ENCODE data around the gene DGKD.
A peak's percentile ranks its signal among the peaks of the same experiment; 100 is the strongest.

The DGKD gene

GRCh38 chr2:233353769-233354499 lies at the start of gene DGKD:
TSS of gene DGKD (plus strand) at chr2:233354494. CDS start at chr2:233354519, 25 bp downstream.
- H3K9me3 ChIP-seq (ENCODE audit: low read length) = no peaks in the 10 kb centered on the region
- peak within 1 kb of the TSS; percentile 74 for H3K4me3 ChIP-seq (ENCODE audit: low read length)
- peaks cover 6% of the 10 kb centered on the region for H3K27me3 ChIP-seq (ENCODE audit: insufficient read depth, low read length)
- H3K36me3 ChIP-seq (ENCODE audit: insufficient read depth, low read length) = no peaks in the 10 kb centered on the region
- H2AFZ ChIP-seq (ENCODE audit: low read depth, low read length) = peak within 1 kb of the TSS; percentile 66
- H3K4me1 ChIP-seq (ENCODE audit: insufficient read depth, low read length) = peaks cover 12% of the 10 kb centered on the region

- Histone ChIP-seq H2AFZ (ENCODE audit: low read depth, low read length) (no peak within 1 kb of the TSS), H3K9me3 (ENCODE audit: low read length) (no peaks in the 10 kb centered on the region), H3K4me3 (ENCODE audit: low read length) (no peak within 1 kb of the TSS)
Observed at GRCh38 chr2:233307565-233307964, 46.7 kb upstream of the DGKD start, which contains the start of gene SAG. TSS of gene SAG (plus strand) at chr2:233307816. CDS start at chr2:233309190, 1,374 bp downstream.

GRCh38 chr2:233311241-233311926 lies 42.9 kb upstream of the DGKD start:
- Histone ChIP-seq H3K27me3 (ENCODE audit: insufficient read depth, low read length) (peaks cover 29% of the 10 kb centered on the region), H3K36me3 (ENCODE audit: insufficient read depth, low read length) (no peaks in the 10 kb centered on the region), H3K4me3 (ENCODE audit: low read length) (no peak overlapping the region), H2AFZ (ENCODE audit: low read depth, low read length) (no peak overlapping the region), H3K9me3 (ENCODE audit: low read length) (no peaks in the 10 kb centered on the region), H3K4me1 (ENCODE audit: insufficient read depth, low read length) (no peaks in the 10 kb centered on the region)

More at GRCh38 chr2:233307565-233307964, 46.7 kb upstream of the DGKD start, which contains the start of gene SAG:
- Histone ChIP-seq H3K4me1 (ENCODE audit: insufficient read depth, low read length) (no peaks in the 10 kb centered on the region), H3K36me3 (ENCODE audit: insufficient read depth, low read length) (no peaks in the 10 kb centered on the region), H3K27me3 (ENCODE audit: insufficient read depth, low read length) (peaks cover 16% of the 10 kb centered on the region)

GRCh38 chr2:233312874-233313273 lies 41.4 kb upstream of the DGKD start:
- H3K36me3 ChIP-seq (ENCODE audit: insufficient read depth, low read length) = no peaks in the 10 kb centered on the region
- H3K9me3 ChIP-seq (ENCODE audit: low read length) = no peaks in the 10 kb centered on the region
- H3K4me1 ChIP-seq (ENCODE audit: insufficient read depth, low read length) = no peaks in the 10 kb centered on the region
- no peak overlapping the region for H3K4me3 ChIP-seq (ENCODE audit: low read length)
- H2AFZ ChIP-seq (ENCODE audit: low read depth, low read length) = no peak overlapping the region
- peaks cover 24% of the 10 kb centered on the region for H3K27me3 ChIP-seq (ENCODE audit: insufficient read depth, low read length)

- no peaks in the 10 kb centered on the region for H3K36me3 ChIP-seq (ENCODE audit: insufficient read depth, low read length)
- H3K27me3 ChIP-seq (ENCODE audit: insufficient read depth, low read length) = peaks cover 30% of the 10 kb centered on the region
- H2AFZ ChIP-seq (ENCODE audit: low read depth, low read length) = no peak overlapping the region
- no peak overlapping the region for H3K4me3 ChIP-seq (ENCODE audit: low read length)
- peaks cover 3% of the 10 kb centered on the region for H3K4me1 ChIP-seq (ENCODE audit: insufficient read depth, low read length)
- no peaks in the 10 kb centered on the region for H3K9me3 ChIP-seq (ENCODE audit: low read length)
Observed at GRCh38 chr2:233314180-233314925, 39.9 kb upstream of the DGKD start.

GRCh38 chr2:233317196-233317943 lies 36.9 kb upstream of the DGKD start:
- Histone ChIP-seq H3K9me3 (ENCODE audit: low read length) (no peaks in the 10 kb centered on the region), H3K4me3 (ENCODE audit: low read length) (no peak overlapping the region), H3K27me3 (ENCODE audit: insufficient read depth, low read length) (peaks cover 46% of the 10 kb centered on the region), H3K4me1 (ENCODE audit: insufficient read depth, low read length) (peaks cover 7% of the 10 kb centered on the region), H3K36me3 (ENCODE audit: insufficient read depth, low read length) (no peaks in the 10 kb centered on the region), H2AFZ (ENCODE audit: low read depth, low read length) (no peak overlapping the region)

- H2AFZ ChIP-seq (ENCODE audit: low read depth, low read length) = no peak overlapping the region
- no peaks in the 10 kb centered on the region for H3K36me3 ChIP-seq (ENCODE audit: insufficient read depth, low read length)
- peaks cover 7% of the 10 kb centered on the region for H3K4me1 ChIP-seq (ENCODE audit: insufficient read depth, low read length)
- peaks cover 40% of the 10 kb centered on the region for H3K27me3 ChIP-seq (ENCODE audit: insufficient read depth, low read length)
- H3K4me3 ChIP-seq (ENCODE audit: low read length) = no peak overlapping the region
- no peaks in the 10 kb centered on the region for H3K9me3 ChIP-seq (ENCODE audit: low read length)
Observed at GRCh38 chr2:233319256-233319655, 35.0 kb upstream of the DGKD start.

GRCh38 chr2:233320470-233320869 lies 33.8 kb upstream of the DGKD start:
- peaks cover 7% of the 10 kb centered on the region for H3K4me1 ChIP-seq (ENCODE audit: insufficient read depth, low read length)
- H2AFZ ChIP-seq (ENCODE audit: low read depth, low read length) = no peak overlapping the region
- no peaks in the 10 kb centered on the region for H3K36me3 ChIP-seq (ENCODE audit: insufficient read depth, low read length)
- H3K27me3 ChIP-seq (ENCODE audit: insufficient read depth, low read length) = peaks cover 46% of the 10 kb centered on the region
- H3K4me3 ChIP-seq (ENCODE audit: low read length) = no peak overlapping the region
- no peaks in the 10 kb centered on the region for H3K9me3 ChIP-seq (ENCODE audit: low read length)

GRCh38 chr2:233321166-233321565 lies 33.1 kb upstream of the DGKD start:
- no peak overlapping the region for H3K4me3 ChIP-seq (ENCODE audit: low read length)
- H3K27me3 ChIP-seq (ENCODE audit: insufficient read depth, low read length) = peaks cover 51% of the 10 kb centered on the region
- H3K36me3 ChIP-seq (ENCODE audit: insufficient read depth, low read length) = no peaks in the 10 kb centered on the region
- no peaks in the 10 kb centered on the region for H3K9me3 ChIP-seq (ENCODE audit: low read length)
- peaks cover 7% of the 10 kb centered on the region for H3K4me1 ChIP-seq (ENCODE audit: insufficient read depth, low read length)
- no peak overlapping the region for H2AFZ ChIP-seq (ENCODE audit: low read depth, low read length)

- peaks cover 62% of the 10 kb centered on the region for H3K27me3 ChIP-seq (ENCODE audit: insufficient read depth, low read length)
- no peaks in the 10 kb centered on the region for H3K9me3 ChIP-seq (ENCODE audit: low read length)
- no peaks in the 10 kb centered on the region for H3K36me3 ChIP-seq (ENCODE audit: insufficient read depth, low read length)
- no peak overlapping the region for H2AFZ ChIP-seq (ENCODE audit: low read depth, low read length)
- H3K4me3 ChIP-seq (ENCODE audit: low read length) = no peak overlapping the region
- peaks cover 7% of the 10 kb centered on the region for H3K4me1 ChIP-seq (ENCODE audit: insufficient read depth, low read length)
Observed at GRCh38 chr2:233323851-233324250, 30.4 kb upstream of the DGKD start.

GRCh38 chr2:233325256-233325655 lies 29.0 kb upstream of the DGKD start:
- H2AFZ ChIP-seq (ENCODE audit: low read depth, low read length) = no peak overlapping the region
- peaks cover 10% of the 10 kb centered on the region for H3K4me1 ChIP-seq (ENCODE audit: insufficient read depth, low read length)
- no peak overlapping the region for H3K4me3 ChIP-seq (ENCODE audit: low read length)
- peaks cover 50% of the 10 kb centered on the region for H3K27me3 ChIP-seq (ENCODE audit: insufficient read depth, low read length)
- H3K36me3 ChIP-seq (ENCODE audit: insufficient read depth, low read length) = no peaks in the 10 kb centered on the region
- no peaks in the 10 kb centered on the region for H3K9me3 ChIP-seq (ENCODE audit: low read length)

GRCh38 chr2:233325814-233326213 lies 28.5 kb upstream of the DGKD start:
- H3K9me3 ChIP-seq (ENCODE audit: low read length) = no peaks in the 10 kb centered on the region
- no peak overlapping the region for H3K4me3 ChIP-seq (ENCODE audit: low read length)
- peaks cover 10% of the 10 kb centered on the region for H3K4me1 ChIP-seq (ENCODE audit: insufficient read depth, low read length)
- H3K27me3 ChIP-seq (ENCODE audit: insufficient read depth, low read length) = peaks cover 45% of the 10 kb centered on the region
- H3K36me3 ChIP-seq (ENCODE audit: insufficient read depth, low read length) = no peaks in the 10 kb centered on the region
- H2AFZ ChIP-seq (ENCODE audit: low read depth, low read length) = no peak overlapping the region

All from neuron (in vitro differentiated cells).